ENCODE data around the gene ITGAD. TPM values are rescaled to one million over a fixed set of nuclear protein-coding genes. Genes with fewer than 3 reads are reported as not detected.
"Not testable (repeated sequence)": the region's sequence is repeated elsewhere in the genome, so short reads cannot be mapped to it uniquely, and the experiment has no call there.

ITGAD gene
- total RNA-seq, 2 experiments from 2014 or later = 0.13 to 0.68 TPM

GRCh38 chr16:31410082-31410481, 16.9 kb downstream of the ITGAD start:
- DNase-seq = no peak
- Mint-ChIP-seq H3K4me1 (ENCODE audit: low read depth) (peaks cover 30% of the 10 kb centered on the region), H3K9me3 (ENCODE audit: insufficient read depth) (no peaks in the 10 kb centered on the region), H3K27ac (no peak overlapping the region), H3K4me3 (no peak overlapping the region), H3K27me3 (ENCODE audit: low read depth) (no peaks in the 10 kb centered on the region), H3K36me3 (ENCODE audit: low read depth) (peaks cover 2% of the 10 kb centered on the region)
- ChIA-PET POLR2A (no interaction called here), CTCF (no interaction called here)
- no peak for ATAC-seq

GRCh38 chr16:31411024-31411844, 18.1 kb downstream of the ITGAD start:
- peaks cover 3% of the 10 kb centered on the region for H3K36me3 Mint-ChIP-seq (ENCODE audit: low read depth)
- H3K9me3 Mint-ChIP-seq (ENCODE audit: insufficient read depth) = no peaks in the 10 kb centered on the region
- no peaks in the 10 kb centered on the region for H3K27me3 Mint-ChIP-seq (ENCODE audit: low read depth)
- ATAC-seq = no peak
- no peak overlapping the region for H3K4me3 Mint-ChIP-seq
- H3K4me1 Mint-ChIP-seq (ENCODE audit: low read depth) = peaks cover 42% of the 10 kb centered on the region
- H3K27ac Mint-ChIP-seq = no peak overlapping the region
- DNase-seq = no peak
- CTCF ChIA-PET = no interaction called here
- POLR2A ChIA-PET = no interaction called here

GRCh38 chr16:31412750-31413149, 19.6 kb downstream of the ITGAD start:
- Mint-ChIP-seq H3K36me3 (ENCODE audit: low read depth) (peaks cover 8% of the 10 kb centered on the region), H3K9me3 (ENCODE audit: insufficient read depth) (peaks cover 3% of the 10 kb centered on the region), H3K27me3 (ENCODE audit: low read depth) (no peaks in the 10 kb centered on the region), H3K27ac (no peak overlapping the region), H3K4me3 (no peak overlapping the region), H3K4me1 (ENCODE audit: low read depth) (peaks cover 53% of the 10 kb centered on the region)
- ChIA-PET POLR2A (no interaction called here), CTCF (no interaction called here)
- ATAC-seq = no peak
- no peak for DNase-seq

GRCh38 chr16:31413381-31413780, 20.2 kb downstream of the ITGAD start:
- Mint-ChIP-seq H3K4me1 (ENCODE audit: low read depth) (peaks cover 59% of the 10 kb centered on the region), H3K9me3 (ENCODE audit: insufficient read depth) (peaks cover 3% of the 10 kb centered on the region), H3K36me3 (ENCODE audit: low read depth) (peaks cover 14% of the 10 kb centered on the region), H3K27me3 (ENCODE audit: low read depth) (no peaks in the 10 kb centered on the region), H3K4me3 (no peak overlapping the region), H3K27ac (no peak overlapping the region)
- CTCF ChIA-PET = no interaction called here
- POLR2A ChIA-PET = no interaction called here
- ATAC-seq (no peak), DNase-seq (no peak)

GRCh38 chr16:31413943-31414342, 20.8 kb downstream of the ITGAD start:
- CTCF ChIA-PET = no interaction called here
- ATAC-seq = no peak
- POLR2A ChIA-PET = no interaction called here
- Mint-ChIP-seq H3K27me3 (ENCODE audit: low read depth) (no peaks in the 10 kb centered on the region), H3K9me3 (ENCODE audit: insufficient read depth) (peaks cover 3% of the 10 kb centered on the region), H3K27ac (no peak overlapping the region), H3K36me3 (ENCODE audit: low read depth) (peaks cover 13% of the 10 kb centered on the region), H3K4me1 (ENCODE audit: low read depth) (peaks cover 58% of the 10 kb centered on the region), H3K4me3 (no peak overlapping the region)
- no peak for DNase-seq

GRCh38 chr16:31414706-31415105, 21.6 kb downstream of the ITGAD start:
- Mint-ChIP-seq H3K27me3 (ENCODE audit: low read depth) (no peaks in the 10 kb centered on the region), H3K9me3 (ENCODE audit: insufficient read depth) (peaks cover 3% of the 10 kb centered on the region), H3K4me3 (peak overlapping the region; percentile 16), H3K27ac (peak overlapping the region; percentile 80), H3K4me1 (ENCODE audit: low read depth) (peaks cover 60% of the 10 kb centered on the region), H3K36me3 (ENCODE audit: low read depth) (peaks cover 13% of the 10 kb centered on the region)
- ATAC-seq (peak; percentile 70), DNase-seq (peak; percentile 73)
- POLR2A ChIA-PET = no interaction called here
- CTCF ChIA-PET = interaction anchor here (2.4 to 2.6 kb wide), 2 partner anchors 29 to 32 kb away, joined by 6 to 14 read pairs; no protein-coding TSS in a partner anchor

- DNase-seq (no peak), ATAC-seq (no peak)
- Mint-ChIP-seq H3K4me1 (ENCODE audit: low read depth) (peaks cover 75% of the 10 kb centered on the region), H3K27ac (no peak overlapping the region), H3K9me3 (ENCODE audit: insufficient read depth) (peaks cover 3% of the 10 kb centered on the region), H3K4me3 (no peak overlapping the region), H3K36me3 (ENCODE audit: low read depth) (peaks cover 17% of the 10 kb centered on the region), H3K27me3 (ENCODE audit: low read depth) (no peaks in the 10 kb centered on the region)
- ChIA-PET CTCF (interaction anchor here (0.9 to 2.6 kb wide), 3 partner anchors 27 to 43 kb away, joined by 3 to 14 read pairs (median 6); partner anchors contain the start of gene ARMC5), POLR2A (interaction anchor here (0.9 kb wide), 1 partner anchor 9 kb away, joined by 3 read pairs; no protein-coding TSS in a partner anchor)
Observed at GRCh38 chr16:31416371-31416770, 23.2 kb downstream of the ITGAD start.

GRCh38 chr16:31417036-31417435, 23.9 kb downstream of the ITGAD start:
- H3K4me1 Mint-ChIP-seq (ENCODE audit: low read depth) = peaks cover 81% of the 10 kb centered on the region
- CTCF ChIA-PET; ATAC-seq; POLR2A ChIA-PET; H3K27ac Mint-ChIP-seq; DNase-seq; H3K27me3 Mint-ChIP-seq (ENCODE audit: low read depth); H3K9me3 Mint-ChIP-seq (ENCODE audit: insufficient read depth); H3K4me3 Mint-ChIP-seq: not testable (repeated sequence)
- H3K36me3 Mint-ChIP-seq (ENCODE audit: low read depth) = peaks cover 17% of the 10 kb centered on the region

GRCh38 chr16:31417916-31418315, 24.8 kb downstream of the ITGAD start:
- peaks cover 3% of the 10 kb centered on the region for H3K9me3 Mint-ChIP-seq (ENCODE audit: insufficient read depth)
- no peak overlapping the region for H3K4me3 Mint-ChIP-seq
- H3K36me3 Mint-ChIP-seq (ENCODE audit: low read depth) = peaks cover 17% of the 10 kb centered on the region
- DNase-seq = no peak
- peak overlapping the region; percentile 14 for H3K27ac Mint-ChIP-seq
- ChIA-PET CTCF (interaction anchor here (0.9 kb wide), 1 partner anchor 35 kb away, joined by 4 read pairs; no protein-coding TSS in a partner anchor), POLR2A (interaction anchor here (0.6 kb wide), 1 partner anchor 40 kb away, joined by 3 read pairs; no protein-coding TSS in a partner anchor)
- peaks cover 86% of the 10 kb centered on the region for H3K4me1 Mint-ChIP-seq (ENCODE audit: low read depth)
- H3K27me3 Mint-ChIP-seq (ENCODE audit: low read depth) = no peaks in the 10 kb centered on the region
- ATAC-seq = no peak

GRCh38 chr16:31420037-31420436, 26.9 kb downstream of the ITGAD start:
- DNase-seq (peak; percentile 65), ATAC-seq (peak; percentile 57)
- peaks cover 19% of the 10 kb centered on the region for H3K36me3 Mint-ChIP-seq (ENCODE audit: low read depth)
- H3K4me3 Mint-ChIP-seq = peak overlapping the region; percentile 40
- H3K9me3 Mint-ChIP-seq (ENCODE audit: insufficient read depth) = peaks cover 3% of the 10 kb centered on the region
- peak overlapping the region; percentile 81 for H3K27ac Mint-ChIP-seq
- ChIA-PET POLR2A (interaction anchor here (0.7 kb wide), 1 partner anchor 9 kb away, joined by 3 read pairs; the partner anchor contains the start of gene COX6A2), CTCF (interaction anchor here (0.6 to 1.5 kb wide), 6 partner anchors 36 to 276 kb away, joined by 3 to 6 read pairs (median 4); no protein-coding TSS in a partner anchor)
- peaks cover 87% of the 10 kb centered on the region for H3K4me1 Mint-ChIP-seq (ENCODE audit: low read depth)
- H3K27me3 Mint-ChIP-seq (ENCODE audit: low read depth) = peaks cover 2% of the 10 kb centered on the region

- peak; percentile 87 for ATAC-seq
- Mint-ChIP-seq H3K9me3 (ENCODE audit: insufficient read depth) (peaks cover 3% of the 10 kb centered on the region), H3K4me3 (peak overlapping the region; percentile 60), H3K27me3 (ENCODE audit: low read depth) (peaks cover 10% of the 10 kb centered on the region), H3K27ac (peak overlapping the region; percentile 94), H3K36me3 (ENCODE audit: low read depth) (peaks cover 15% of the 10 kb centered on the region), H3K4me1 (ENCODE audit: low read depth) (peaks cover 77% of the 10 kb centered on the region)
- ChIA-PET CTCF (interaction anchor here (1.1 to 2.7 kb wide), 6 partner anchors 9 to 39 kb away, joined by 3 to 11 read pairs (median 6); partner anchors contain the start of gene ZNF843), POLR2A (interaction anchor here (0.6 to 2.8 kb wide), 6 partner anchors 9 to 241 kb away, joined by 3 to 10 read pairs (median 4); partner anchors contain the start of genes ARMC5, FUS and ZNF843)
- peak; percentile 89 for DNase-seq
Observed at GRCh38 chr16:31421587-31421986, 28.5 kb downstream of the ITGAD start.

- H3K27me3 Mint-ChIP-seq (ENCODE audit: low read depth) = peaks cover 10% of the 10 kb centered on the region
- H3K36me3 Mint-ChIP-seq (ENCODE audit: low read depth) = peaks cover 9% of the 10 kb centered on the region
- H3K4me1 Mint-ChIP-seq (ENCODE audit: low read depth) = peaks cover 68% of the 10 kb centered on the region
- POLR2A ChIA-PET = interaction anchor here (0.7 to 2.8 kb wide), 3 partner anchors 8 to 236 kb away, joined by 3 to 10 read pairs (median 3); partner anchors contain the start of gene ARMC5
- H3K4me3 Mint-ChIP-seq = peak overlapping the region; percentile 2
- no peaks in the 10 kb centered on the region for H3K9me3 Mint-ChIP-seq (ENCODE audit: insufficient read depth)
- ATAC-seq (no peak), DNase-seq (peak; percentile 45)
- CTCF ChIA-PET = interaction anchor here (0.8 to 2.7 kb wide), 7 partner anchors 11 to 41 kb away, joined by 3 to 11 read pairs (median 5); partner anchors contain the start of genes ARMC5 and ZNF843
- H3K27ac Mint-ChIP-seq = peak overlapping the region; percentile 72
Observed at GRCh38 chr16:31423241-31423640, 30.1 kb downstream of the ITGAD start.

Data from activated CD8-positive, alpha-beta T cell treated with anti-CD3 and anti-CD28 coated beads, Interleukin-2, amount 10 ng/mL, durations not matched to agents 7 days and 5 days (primary cell).